ENCODE measurements around the gene SKAP1.
"Not testable (repeated sequence)": the region's sequence is repeated elsewhere in the genome, so short reads cannot be mapped to it uniquely, and the experiment has no call there.

SKAP1 gene

GRCh38 chr17:48413613-48414405 is 16.2 kb downstream of the SKAP1 start:
- DNase-seq = no peak

GRCh38 chr17:48412841-48413240 is 17.2 kb downstream of the SKAP1 start:
- DNase-seq = no peak

GRCh38 chr17:48410821-48411220 is 19.2 kb downstream of the SKAP1 start:
- not testable (repeated sequence) for DNase-seq

GRCh38 chr17:48409607-48410006 is 20.4 kb downstream of the SKAP1 start:
- no peak for DNase-seq

- DNase-seq = no peak
These were observed 23.0 kb downstream of the SKAP1 start for GRCh38 chr17:48406936-48407567.

- DNase-seq = no peak
These were observed 35.2 kb downstream of the SKAP1 start for GRCh38 chr17:48394821-48395220.

GRCh38 chr17:48393283-48393682 is 36.7 kb downstream of the SKAP1 start:
- no peak for DNase-seq

- no peak for DNase-seq
These were observed 37.2 kb downstream of the SKAP1 start for GRCh38 chr17:48392857-48393256.

- DNase-seq = no peak
These were observed 38.6 kb downstream of the SKAP1 start for GRCh38 chr17:48391444-48391843.

- DNase-seq = no peak
These were observed 40.1 kb downstream of the SKAP1 start for GRCh38 chr17:48389903-48390302.

GRCh38 chr17:48388955-48389743 is 40.9 kb downstream of the SKAP1 start:
- no peak for DNase-seq

GRCh38 chr17:48386826-48387225 is 43.2 kb downstream of the SKAP1 start:
- DNase-seq = no peak

- DNase-seq = no peak
These were observed 44.7 kb downstream of the SKAP1 start for GRCh38 chr17:48385319-48385718.

- DNase-seq = no peak
These were observed 45.9 kb downstream of the SKAP1 start for GRCh38 chr17:48384164-48384563.

- DNase-seq = no peak
These were observed 47.0 kb downstream of the SKAP1 start for GRCh38 chr17:48382989-48383388.

GRCh38 chr17:48378708-48379392 is 51.2 kb downstream of the SKAP1 start:
- no peak for DNase-seq

GRCh38 chr17:48378238-48378637 is 51.8 kb downstream of the SKAP1 start:
- no peak for DNase-seq

GRCh38 chr17:48376682-48377325 is 53.2 kb downstream of the SKAP1 start:
- no peak for DNase-seq

- DNase-seq = no peak
These were observed 54.7 kb downstream of the SKAP1 start for GRCh38 chr17:48375356-48375755.

- no peak for DNase-seq
These were observed 55.3 kb downstream of the SKAP1 start for GRCh38 chr17:48374650-48375230.

- DNase-seq = no peak
These were observed 56.1 kb downstream of the SKAP1 start for GRCh38 chr17:48373883-48374282.
